GM21528 (cell line): ENCODE measurements around the gene CTAGE4.
"Not testable (repeated sequence)": the region's sequence is repeated elsewhere in the genome, so short reads cannot be mapped to it uniquely, and the experiment has no call there.

ENCODE experiments used
- ATAC-seq: cut with Tn5 transposase; IDR thresholded peaks from one replicate; pipeline ENCODE4 v1.9.1; 2021; ENCODE audit warnings: mild to moderate bottlenecking, moderate library complexity; ENCODE audit not compliant: unreplicated experiment, low FRiP score

Gene CTAGE4

DNA sequence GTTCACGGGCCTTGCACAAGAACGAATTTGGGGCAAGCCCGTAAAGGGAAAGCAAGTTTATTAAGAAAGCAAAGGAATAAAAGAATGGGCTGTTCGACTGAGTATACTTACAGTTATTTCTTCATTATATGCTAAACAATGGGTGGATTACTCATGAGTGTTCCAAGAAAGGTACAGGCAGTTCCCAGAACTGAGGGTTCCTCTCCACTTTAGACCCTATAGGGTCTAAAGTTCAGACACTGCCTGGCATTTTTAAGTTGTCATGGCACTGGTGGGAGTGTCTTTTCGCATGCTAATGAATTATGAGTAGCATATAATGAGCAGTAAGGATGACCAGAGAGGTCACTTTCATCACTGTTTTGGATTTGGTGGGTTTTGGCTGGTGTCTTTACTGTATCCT, 22.0 kb downstream of the CTAGE4 start:
- ATAC-seq: not testable (repeated sequence)

DNA sequence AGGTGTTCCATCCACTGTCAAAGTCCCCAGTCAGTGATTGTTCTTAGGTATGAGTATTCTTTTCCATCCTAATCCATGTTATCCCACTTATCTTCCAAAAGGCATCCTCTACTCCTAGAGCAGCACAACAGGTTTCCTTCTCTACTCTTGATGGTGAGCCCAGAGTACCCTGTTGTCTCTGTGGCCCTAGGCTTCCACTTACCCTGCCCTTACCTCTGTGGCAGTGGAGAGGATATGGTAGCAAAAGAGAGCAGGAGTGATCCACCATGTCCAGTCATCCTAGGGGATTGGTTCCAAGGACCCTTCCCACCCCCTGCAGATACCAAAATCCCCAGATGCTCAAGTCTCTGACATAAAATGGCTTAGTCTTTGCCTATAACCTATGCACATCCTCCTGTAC, 33.9 kb downstream of the CTAGE4 start:
- not testable (repeated sequence) for ATAC-seq

DNA sequence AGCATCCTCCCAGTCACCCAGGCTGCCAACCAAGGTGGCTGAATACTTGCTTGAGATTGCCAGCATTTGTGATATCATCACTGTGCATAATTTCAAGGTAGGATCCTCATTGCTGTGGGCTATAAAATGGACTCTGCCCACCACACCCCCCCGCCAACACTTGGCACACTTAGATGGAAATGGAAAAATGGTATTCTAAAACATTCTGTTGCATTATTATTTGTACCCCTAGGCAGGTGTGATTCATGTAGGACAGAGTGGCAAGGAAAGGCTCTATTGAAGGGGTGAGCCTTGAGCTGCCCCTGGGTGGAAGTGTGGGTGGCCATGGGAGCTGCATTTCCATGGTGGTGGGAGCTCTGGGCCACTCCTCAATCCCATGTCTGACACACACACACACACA, 35.3 kb downstream of the CTAGE4 start:
- not testable (repeated sequence) for ATAC-seq

DNA sequence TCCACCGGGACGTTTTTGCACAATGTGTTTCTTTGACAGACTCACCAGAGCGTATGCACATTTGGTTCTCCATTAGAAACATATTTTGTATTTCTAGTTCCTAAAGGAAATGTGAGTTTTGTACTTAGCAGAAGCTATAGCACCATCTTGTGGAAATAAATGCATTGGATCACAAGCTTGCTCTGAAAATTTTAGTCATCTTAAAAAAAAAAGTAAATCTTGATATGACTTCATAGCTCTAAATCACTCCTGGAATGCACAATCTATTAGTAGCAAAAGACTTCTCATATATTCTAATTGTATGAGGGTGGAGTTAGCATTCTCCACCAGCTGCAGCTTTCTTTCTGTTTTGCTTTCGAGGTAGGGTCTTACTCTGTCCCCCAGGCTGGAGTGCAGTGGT, 35.9 kb downstream of the CTAGE4 start:
- ATAC-seq: not testable (repeated sequence)

DNA sequence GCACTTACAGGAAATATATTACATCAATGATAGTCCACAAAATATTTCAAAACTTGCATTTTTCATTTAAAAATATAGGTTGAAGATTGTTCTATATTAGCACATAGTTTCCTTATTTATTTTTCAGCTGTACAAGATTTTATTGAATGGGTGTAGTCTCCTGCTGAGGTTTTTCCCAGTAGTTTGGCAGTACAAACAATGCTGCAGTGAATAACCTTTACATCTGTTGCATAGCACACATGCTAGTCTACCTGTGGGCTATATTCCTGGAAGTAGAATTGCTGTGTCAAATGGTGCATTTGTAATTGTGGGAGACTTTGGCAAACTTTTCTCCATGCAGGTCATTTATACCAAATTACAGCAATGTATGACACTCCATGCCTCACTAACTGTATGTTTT, 37.3 kb downstream of the CTAGE4 start:
- ATAC-seq: not testable (repeated sequence)

DNA sequence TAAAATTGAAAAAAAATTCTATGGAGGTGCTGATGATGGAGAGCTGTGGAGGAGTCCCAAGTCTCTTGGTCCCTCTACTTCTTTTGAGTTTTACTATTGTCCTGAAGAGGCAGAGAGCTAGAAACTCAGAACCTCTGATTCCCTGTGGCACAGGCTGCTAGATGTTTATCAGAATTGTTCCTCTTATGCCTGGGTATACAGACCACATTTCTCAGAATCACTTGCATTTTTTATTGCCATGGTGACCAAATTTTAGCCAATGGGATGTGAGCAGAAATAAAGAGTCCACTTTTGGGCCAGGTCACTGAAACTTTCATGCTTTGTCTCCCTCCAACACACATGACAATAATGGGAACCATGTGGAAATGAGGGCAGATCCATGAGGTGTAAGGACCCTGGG, 40.4 kb downstream of the CTAGE4 start:
- ATAC-seq: not testable (repeated sequence)

DNA sequence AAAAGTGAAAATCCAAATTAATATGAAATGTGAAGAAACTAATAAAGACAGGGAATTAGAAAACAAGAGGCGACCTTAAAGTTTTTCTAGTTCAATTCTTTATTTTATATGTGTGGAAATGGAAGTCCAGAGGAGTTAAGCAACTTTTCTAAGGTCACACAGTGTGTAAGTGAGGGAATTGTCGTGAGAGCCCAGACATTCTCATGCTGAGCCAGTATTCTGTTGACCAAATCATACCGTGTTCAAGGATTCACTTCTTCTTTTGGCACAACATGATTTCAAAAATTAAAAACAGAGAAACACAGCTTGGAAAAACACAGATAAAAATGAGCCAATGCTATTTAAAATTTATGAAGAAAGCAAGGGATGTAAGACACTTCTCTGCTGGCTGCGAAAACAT, 43.6 kb downstream of the CTAGE4 start:
- not testable (repeated sequence) for ATAC-seq

DNA sequence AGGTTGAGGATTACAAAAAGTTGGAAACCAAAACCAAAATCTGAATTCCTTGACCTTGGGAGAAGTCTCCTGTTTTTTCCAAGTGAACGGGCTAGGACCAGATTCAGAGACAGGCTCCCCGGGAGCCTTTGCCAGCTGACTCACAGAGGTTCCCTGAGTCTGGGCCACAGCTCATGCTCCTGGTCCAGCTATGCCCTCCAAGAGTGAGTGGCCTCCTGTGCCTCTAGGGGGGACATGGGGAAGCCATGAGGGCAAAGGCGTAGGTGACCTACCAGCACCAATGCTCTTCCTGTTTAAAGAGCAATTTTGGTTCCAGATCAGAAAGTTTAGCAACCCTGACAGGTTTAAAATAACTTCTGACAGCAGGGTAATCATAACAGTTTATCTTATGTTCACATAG, 45.5 kb downstream of the CTAGE4 start:
- not testable (repeated sequence) for ATAC-seq

DNA sequence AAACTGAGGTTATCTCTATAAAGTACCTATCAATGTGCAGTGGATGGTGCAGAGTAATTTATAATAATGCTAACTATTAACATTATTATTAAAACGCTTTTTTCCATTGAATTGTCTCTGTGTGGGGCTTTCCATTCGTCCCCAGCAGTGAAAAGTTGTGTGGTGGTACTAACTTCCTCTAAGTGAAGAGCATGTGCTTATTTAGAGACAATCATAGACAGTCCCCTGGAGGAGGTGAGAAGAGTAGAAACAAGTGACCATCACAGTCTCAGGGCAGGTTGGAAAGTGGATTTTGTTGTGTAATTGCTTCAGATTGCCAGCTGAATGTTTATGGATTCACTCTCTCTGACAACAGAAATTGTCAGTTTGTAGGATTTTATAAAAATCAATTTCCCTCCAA, 47.8 kb downstream of the CTAGE4 start:
- not testable (repeated sequence) for ATAC-seq

DNA sequence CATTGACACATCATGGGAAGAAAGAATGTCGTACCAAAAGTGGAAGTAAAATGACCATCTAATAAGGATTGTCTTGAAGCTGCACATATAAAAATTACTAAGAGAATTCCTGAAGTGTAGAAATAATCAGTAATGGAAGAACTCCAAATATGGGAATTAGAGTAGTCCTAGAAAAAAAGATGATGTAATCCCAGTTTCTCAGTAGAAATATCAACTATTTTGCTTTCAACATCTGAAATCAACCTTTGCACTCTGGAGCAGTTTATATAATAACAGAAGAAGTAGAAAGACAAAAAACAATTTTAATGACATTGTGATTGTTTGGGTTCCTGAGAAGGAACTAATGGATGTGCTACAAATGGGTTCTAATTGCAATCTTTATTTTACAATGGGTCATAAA, 49.8 kb downstream of the CTAGE4 start:
- not testable (repeated sequence) for ATAC-seq
